Large intestine (tissue), 12 donors: ENCODE data around the gene TMED4. TPM values are rescaled to one million over a fixed set of nuclear protein-coding genes. Genes with fewer than 3 reads are reported as not detected.

Source experiments
- DNase-seq, 2 donors: peaks; one replicate each; pipeline versions ENCODE4 v3.0.0 to v3.0.0-alpha.2; 2013
- H3K27ac ChIP-seq: one replicate; pipeline ENCODE4 v1.5.1; 2013; ENCODE audit warnings: low read length
- H3K27me3 ChIP-seq: 2 replicates; pipeline ENCODE4 v1.6.1; 2013; ENCODE audit warnings: low read length; ENCODE audit not compliant: control insufficient read depth, insufficient read depth
- H3K36me3 ChIP-seq: 2 replicates; pipeline ENCODE4 v1.6.1; 2013; ENCODE audit warnings: low read length; ENCODE audit not compliant: control insufficient read depth, insufficient read depth
- H3K4me1 ChIP-seq: one replicate; pipeline ENCODE4 v1.6.1; 2013; ENCODE audit warnings: low read length; ENCODE audit not compliant: control insufficient read depth, insufficient read depth
- H3K4me3 ChIP-seq: one replicate; pipeline ENCODE4 v1.5.1; 2013; ENCODE audit warnings: low read length
- H3K9me3 ChIP-seq: one replicate; pipeline ENCODE4 v1.6.1; 2013; ENCODE audit warnings: mild to moderate bottlenecking, low read depth, low read length, moderate library complexity; ENCODE audit not compliant: control insufficient read depth
- WGBS: methylation state at CpG from one replicate; pipeline ENCODE4 v1.1.5; 2013; ENCODE audit warnings: low lambda C conversion rate; ENCODE audit not compliant: insufficient coverage; 5-methylcytosine and 5-hydroxymethylcytosine counted together
- long read RNA-seq, 11 donors: transcript quantifications; one replicate each; lab custom pipeline, GENCODE V29; 2026
- polyA plus RNA-seq: library from polyadenylated mRNA; unstranded; fragments of 120-200 nt; gene quantifications from one replicate; pipeline ENCODE4 v1.2.1, GENCODE V29; 2013

Gene TMED4
- polyA plus RNA-seq, result 164 TPM
- long read RNA-seq, donor 1, transcript TMED4-205 (4 exons, 1,755 nt), result minor isoform, 6 of 50 reads
- long read RNA-seq, donor 1, transcript TMED4-203 (5 exons, 2,322 nt), result major isoform, 42 of 50 reads
- long read RNA-seq, donor 1, partial matches to known transcripts, result 0 of 50 reads
- long read RNA-seq, donor 1, other reads (novel, unspliced or antisense), result 0 of 50 reads
- long read RNA-seq, donor 2, transcript TMED4-203 (5 exons, 2,322 nt), result major isoform, 76 of 114 reads
- long read RNA-seq, donor 2, partial matches to known transcripts, result 13 of 114 reads
- long read RNA-seq, donor 2, other reads (novel, unspliced or antisense), result 16 of 114 reads
- long read RNA-seq, donor 3, transcript TMED4-203 (5 exons, 2,322 nt), result major isoform, 110 of 148 reads
- long read RNA-seq, donor 3, transcript TMED4-205 (4 exons, 1,755 nt), result minor isoform, 13 of 148 reads
- long read RNA-seq, donor 3, partial matches to known transcripts, result 20 of 148 reads
- long read RNA-seq, donor 3, other reads (novel, unspliced or antisense), result 0 of 148 reads
- long read RNA-seq, donor 4, transcript TMED4-203 (5 exons, 2,322 nt), result major isoform, 10 of 10 reads
- long read RNA-seq, donor 4, partial matches to known transcripts, result 0 of 10 reads
- long read RNA-seq, donor 4, other reads (novel, unspliced or antisense), result 0 of 10 reads
- long read RNA-seq, donor 5, transcript TMED4-203 (5 exons, 2,322 nt), result major isoform, 23 of 1,269 reads
- long read RNA-seq, donor 5, transcript TMED4-205 (4 exons, 1,755 nt), result minor isoform, 7 of 1,269 reads
- long read RNA-seq, donor 5, partial matches to known transcripts, result 301 of 1,269 reads
- long read RNA-seq, donor 5, other reads (novel, unspliced or antisense), result 937 of 1,269 reads
- long read RNA-seq, donor 6, transcript TMED4-203 (5 exons, 2,322 nt), result major isoform, 68 of 94 reads
- long read RNA-seq, donor 6, transcript TMED4-205 (4 exons, 1,755 nt), result minor isoform, 7 of 94 reads
- long read RNA-seq, donor 6, partial matches to known transcripts, result 11 of 94 reads
- long read RNA-seq, donor 6, other reads (novel, unspliced or antisense), result 7 of 94 reads
- long read RNA-seq, donor 7, transcript TMED4-203 (5 exons, 2,322 nt), result major isoform, 26 of 30 reads
- long read RNA-seq, donor 7, partial matches to known transcripts, result 0 of 30 reads
- long read RNA-seq, donor 7, other reads (novel, unspliced or antisense), result 0 of 30 reads
- long read RNA-seq, donor 8, transcript TMED4-203 (5 exons, 2,322 nt), result major isoform, 89 of 117 reads
- long read RNA-seq, donor 8, transcript TMED4-201 (4 exons, 2,203 nt), result minor isoform, 5 of 117 reads
- long read RNA-seq, donor 8, transcript TMED4-205 (4 exons, 1,755 nt), result minor isoform, 10 of 117 reads
- long read RNA-seq, donor 8, partial matches to known transcripts, result 12 of 117 reads
- long read RNA-seq, donor 8, other reads (novel, unspliced or antisense), result 0 of 117 reads
- long read RNA-seq, donor 9, transcript TMED4-205 (4 exons, 1,755 nt), result minor isoform, 5 of 72 reads
- long read RNA-seq, donor 9, transcript TMED4-203 (5 exons, 2,322 nt), result major isoform, 50 of 72 reads
- long read RNA-seq, donor 9, partial matches to known transcripts, result 8 of 72 reads
- long read RNA-seq, donor 9, other reads (novel, unspliced or antisense), result 6 of 72 reads
- long read RNA-seq, donor 10, transcript TMED4-205 (4 exons, 1,755 nt), result minor isoform, 10 of 123 reads
- long read RNA-seq, donor 10, transcript TMED4-203 (5 exons, 2,322 nt), result major isoform, 89 of 123 reads
- long read RNA-seq, donor 10, partial matches to known transcripts, result 10 of 123 reads
- long read RNA-seq, donor 10, other reads (novel, unspliced or antisense), result 10 of 123 reads
- long read RNA-seq, donor 11, transcript TMED4-205 (4 exons, 1,755 nt), result minor isoform, 7 of 71 reads
- long read RNA-seq, donor 11, transcript TMED4-203 (5 exons, 2,322 nt), result major isoform, 56 of 71 reads
- long read RNA-seq, donor 11, partial matches to known transcripts, result 0 of 71 reads
- long read RNA-seq, donor 11, other reads (novel, unspliced or antisense), result 6 of 71 reads

- WGBS, result no CpG with 5 or more reads among the region's 71 CpGs
- H3K4me1 ChIP-seq, result peaks cover 12% of the 10 kb centered on the region
- peak; percentile 99 to 100 for DNase-seq
- peaks cover 23% of the 10 kb centered on the region for H3K36me3 ChIP-seq
- H3K9me3 ChIP-seq, result no peaks in the 10 kb centered on the region
- peak within 1 kb of the TSS; percentile 85 for H3K4me3 ChIP-seq
- H3K27ac ChIP-seq, result peak within 1 kb of the TSS; percentile 98
- H3K27me3 ChIP-seq, result no peaks in the 10 kb centered on the region
Observed at GRCh38 chr7:44581879-44582603, at the start of gene TMED4. TSS of gene TMED4 (minus strand) at chr7:44582231. CDS start at chr7:44582206, 25 bp downstream.

- Histone ChIP-seq H3K36me3 (peaks cover 12% of the 10 kb centered on the region), H3K27me3 (no peaks in the 10 kb centered on the region), H3K4me3 (no peak overlapping the region), H3K27ac (peak overlapping the region; percentile 98), H3K9me3 (no peaks in the 10 kb centered on the region), H3K4me1 (peaks cover 64% of the 10 kb centered on the region)
- peak; percentile 70 to 87 for DNase-seq
- WGBS, result 50% methylated on average over 1 of the region's 6 CpGs
Observed at GRCh38 chr7:44631458-44632115, 49.6 kb upstream of the TMED4 start.

GRCh38 chr7:44630792-44631457, 48.9 kb upstream of the TMED4 start:
- DNase-seq, result peak; percentile 61 to 77
- Histone ChIP-seq H3K4me3 (no peak overlapping the region), H3K4me1 (peaks cover 57% of the 10 kb centered on the region), H3K9me3 (no peaks in the 10 kb centered on the region), H3K27me3 (no peaks in the 10 kb centered on the region), H3K36me3 (peaks cover 19% of the 10 kb centered on the region), H3K27ac (peak overlapping the region; percentile 98)
- no CpG with 5 or more reads among the region's 11 CpGs for WGBS

DNA sequence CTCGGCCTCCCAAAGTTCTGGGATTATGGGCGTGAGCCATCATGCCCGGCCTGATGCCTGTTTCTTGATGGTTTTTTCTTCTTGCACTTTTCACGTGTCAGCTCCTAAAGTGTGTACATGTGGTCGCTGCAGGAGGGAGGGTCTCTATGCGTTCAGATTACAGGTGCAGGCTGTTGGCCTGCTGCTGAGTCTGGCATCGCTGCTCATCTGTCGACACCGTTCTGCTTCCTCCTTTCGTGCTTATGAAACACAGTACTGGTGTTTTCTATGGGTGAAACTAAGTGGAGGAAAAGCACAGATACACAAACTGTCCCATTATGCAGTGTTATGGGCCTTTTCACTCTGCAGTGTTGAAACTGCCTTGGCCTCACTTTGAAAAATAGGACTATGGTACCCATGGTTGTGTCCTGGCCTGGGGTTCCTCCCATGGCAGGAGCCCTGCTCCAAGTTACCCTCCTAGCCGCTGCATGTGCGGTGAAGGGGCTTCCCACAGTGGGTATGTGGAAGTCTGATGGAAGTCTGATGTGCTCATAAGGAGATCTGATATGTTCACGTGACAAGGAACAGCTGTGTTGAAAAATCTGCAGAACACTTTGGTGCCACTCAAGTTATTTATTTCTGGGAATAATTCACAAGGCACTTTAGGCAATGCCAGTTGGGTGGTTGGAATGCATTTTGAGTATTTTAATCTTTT, 47.9 kb upstream of the TMED4 start:
- no peaks in the 10 kb centered on the region for H3K27me3 ChIP-seq
- H3K36me3 ChIP-seq, result peaks cover 28% of the 10 kb centered on the region
- H3K4me3 ChIP-seq, result no peak overlapping the region
- no CpG with 5 or more reads among the region's 13 CpGs for WGBS
- H3K27ac ChIP-seq, result peak overlapping the region; percentile 98
- no peaks in the 10 kb centered on the region for H3K9me3 ChIP-seq
- peaks cover 48% of the 10 kb centered on the region for H3K4me1 ChIP-seq
- DNase-seq, result no peak

- Histone ChIP-seq H3K4me3 (no peak overlapping the region), H3K27me3 (no peaks in the 10 kb centered on the region), H3K9me3 (no peaks in the 10 kb centered on the region), H3K27ac (peak overlapping the region; percentile 23), H3K4me1 (peaks cover 34% of the 10 kb centered on the region), H3K36me3 (peaks cover 38% of the 10 kb centered on the region)
- no CpG with 5 or more reads among the region's 4 CpGs for WGBS
- no peak for DNase-seq
Observed at GRCh38 chr7:44626620-44627019, 44.6 kb upstream of the TMED4 start.

DNA sequence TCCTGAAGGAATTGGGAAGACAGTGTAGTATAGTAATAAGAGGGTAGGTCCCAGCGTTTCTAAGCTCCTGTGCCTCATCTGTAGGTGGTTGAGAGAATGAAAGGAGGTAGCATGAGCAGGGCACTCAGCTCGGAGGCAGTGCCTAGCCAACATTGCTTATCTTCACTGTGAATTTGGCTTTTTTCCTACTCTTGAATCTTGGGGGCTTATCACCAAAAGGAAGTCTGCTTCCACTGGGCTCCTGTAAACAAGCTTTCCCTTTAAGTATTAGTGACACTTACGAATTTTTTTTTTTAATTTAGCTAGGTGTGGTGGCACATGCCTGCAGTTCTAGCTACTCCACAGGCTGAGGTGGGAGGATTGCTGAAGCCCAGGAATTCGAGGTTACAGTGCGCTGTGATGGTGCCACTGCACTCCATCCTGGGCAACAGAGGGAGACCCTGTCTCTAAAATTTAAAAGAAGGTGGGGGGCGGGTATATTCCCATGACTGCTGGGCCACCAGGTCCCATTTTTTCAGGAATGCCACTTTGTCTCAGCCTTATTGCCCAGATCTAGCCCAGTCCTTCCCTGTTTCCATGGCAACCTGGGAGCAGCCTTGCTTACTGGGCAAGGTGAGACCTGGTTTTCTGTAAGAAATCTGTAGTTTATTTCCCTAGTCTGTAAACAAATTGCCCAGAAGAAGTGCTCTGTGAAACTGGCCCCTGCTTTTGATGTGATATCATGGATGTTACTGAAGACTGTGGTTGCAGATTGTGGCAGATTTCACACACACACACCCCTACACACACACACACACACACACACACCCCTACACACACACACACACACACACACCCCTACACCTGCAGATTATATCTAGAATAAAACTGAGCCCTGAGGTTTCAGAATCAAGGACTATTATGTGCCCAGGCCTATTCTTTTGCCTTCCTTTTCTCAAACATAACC, 43.8 kb upstream of the TMED4 start:
- Histone ChIP-seq H3K27me3 (no peaks in the 10 kb centered on the region), H3K36me3 (peaks cover 38% of the 10 kb centered on the region), H3K9me3 (no peaks in the 10 kb centered on the region), H3K4me3 (no peak overlapping the region), H3K4me1 (peaks cover 26% of the 10 kb centered on the region), H3K27ac (peak overlapping the region; percentile 23)
- WGBS, result no CpG with 5 or more reads among the region's 6 CpGs
- DNase-seq, result no peak

DNA sequence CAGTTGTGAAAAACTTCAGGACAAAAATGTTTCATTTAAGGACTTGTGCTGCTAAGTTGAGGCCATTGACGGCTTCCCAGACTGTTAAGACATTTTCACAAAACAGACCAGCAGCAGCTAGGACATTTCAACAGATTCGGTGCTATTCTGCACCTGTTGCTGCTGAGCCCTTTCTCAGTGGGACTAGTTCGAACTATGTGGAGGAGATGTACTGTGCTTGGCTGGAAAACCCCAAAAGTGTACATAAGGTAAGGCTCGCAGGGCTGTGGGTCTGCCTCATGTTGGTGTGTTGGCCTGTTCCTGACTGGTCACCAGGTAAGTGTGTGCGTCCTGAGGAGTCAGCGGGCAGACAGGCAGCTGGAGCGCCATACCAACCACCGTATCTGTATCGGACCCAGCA, 42.3 kb upstream of the TMED4 start:
- Histone ChIP-seq H3K36me3 (peaks cover 34% of the 10 kb centered on the region), H3K9me3 (no peaks in the 10 kb centered on the region), H3K27me3 (no peaks in the 10 kb centered on the region), H3K27ac (peak overlapping the region; percentile 92), H3K4me1 (peaks cover 21% of the 10 kb centered on the region), H3K4me3 (no peak overlapping the region)
- no peak for DNase-seq
- WGBS, result no CpG with 5 or more reads among the region's 9 CpGs
